ENCODE results near the gene BORCS5.
"Not testable (repeated sequence)": the region's sequence is repeated elsewhere in the genome, so short reads cannot be mapped to it uniquely, and the experiment has no call there.

Gene BORCS5

DNA sequence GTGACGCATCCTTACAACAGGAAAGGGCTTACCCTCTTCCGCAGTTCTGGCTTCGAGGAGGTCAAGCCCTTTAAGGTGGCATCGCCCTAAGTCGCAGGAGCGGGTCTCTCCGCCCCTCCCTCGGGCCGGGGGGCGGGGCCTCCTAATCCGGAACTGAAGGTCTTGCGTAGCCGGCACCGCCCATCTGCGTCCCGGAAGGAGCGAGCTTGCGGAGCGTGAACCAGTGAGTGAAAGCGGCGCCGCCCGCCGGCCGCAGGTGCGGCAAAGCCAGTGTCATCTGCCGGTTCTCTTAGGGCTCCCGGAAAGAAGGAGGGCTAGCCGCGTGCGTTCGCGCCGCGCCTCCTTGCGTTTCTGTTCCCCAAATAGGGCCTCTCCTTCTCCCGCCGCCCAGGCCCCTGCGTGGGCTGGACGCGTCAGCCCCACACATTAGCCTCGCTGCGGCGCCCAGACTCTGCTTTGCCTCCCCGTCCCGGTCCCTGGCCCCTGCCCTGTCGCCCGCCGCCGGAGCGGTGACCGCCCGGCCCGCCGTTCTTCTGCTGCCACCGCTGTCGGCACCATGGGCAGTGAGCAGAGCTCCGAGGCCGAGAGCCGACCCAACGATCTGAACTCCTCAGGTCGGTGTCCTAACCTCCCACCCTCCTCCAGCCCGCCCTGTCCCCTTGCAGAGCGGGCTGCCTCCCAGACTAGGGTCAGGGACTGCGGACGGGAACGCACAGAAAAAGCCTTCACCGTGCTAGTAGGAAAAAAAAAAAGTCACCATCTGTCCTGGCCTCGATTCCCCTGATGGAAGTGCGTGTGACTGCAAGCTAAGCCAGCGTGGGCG is at the start of gene BORCS5:
BORCS5 (plus strand) TSS at position 183 of the 823 bp plus-strand sequence; CDS start at position 557, 374 bp downstream.
- peak within 1 kb of the TSS; percentile 89 for H3K4me3 ChIP-seq (ENCODE audit: low read depth, low read length)
- TF ChIP-seq, protein P1, sequence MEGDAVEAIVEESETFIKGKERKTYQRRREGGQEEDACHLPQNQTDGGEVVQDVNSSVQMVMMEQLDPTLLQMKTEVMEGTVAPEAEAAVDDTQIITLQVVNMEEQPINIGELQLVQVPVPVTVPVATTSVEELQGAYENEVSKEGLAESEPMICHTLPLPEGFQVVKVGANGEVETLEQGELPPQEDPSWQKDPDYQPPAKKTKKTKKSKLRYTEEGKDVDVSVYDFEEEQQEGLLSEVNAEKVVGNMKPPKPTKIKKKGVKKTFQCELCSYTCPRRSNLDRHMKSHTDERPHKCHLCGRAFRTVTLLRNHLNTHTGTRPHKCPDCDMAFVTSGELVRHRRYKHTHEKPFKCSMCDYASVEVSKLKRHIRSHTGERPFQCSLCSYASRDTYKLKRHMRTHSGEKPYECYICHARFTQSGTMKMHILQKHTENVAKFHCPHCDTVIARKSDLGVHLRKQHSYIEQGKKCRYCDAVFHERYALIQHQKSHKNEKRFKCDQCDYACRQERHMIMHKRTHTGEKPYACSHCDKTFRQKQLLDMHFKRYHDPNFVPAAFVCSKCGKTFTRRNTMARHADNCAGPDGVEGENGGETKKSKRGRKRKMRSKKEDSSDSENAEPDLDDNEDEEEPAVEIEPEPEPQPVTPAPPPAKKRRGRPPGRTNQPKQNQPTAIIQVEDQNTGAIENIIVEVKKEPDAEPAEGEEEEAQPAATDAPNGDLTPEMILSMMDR (IDR thresholded peaks at IDR 0.05; ENCODE audit: low read depth, low read length, missing control alignments): peak; percentile 21
- peak; percentile 98 for DNase-seq (ENCODE audit: low read depth)

DNA sequence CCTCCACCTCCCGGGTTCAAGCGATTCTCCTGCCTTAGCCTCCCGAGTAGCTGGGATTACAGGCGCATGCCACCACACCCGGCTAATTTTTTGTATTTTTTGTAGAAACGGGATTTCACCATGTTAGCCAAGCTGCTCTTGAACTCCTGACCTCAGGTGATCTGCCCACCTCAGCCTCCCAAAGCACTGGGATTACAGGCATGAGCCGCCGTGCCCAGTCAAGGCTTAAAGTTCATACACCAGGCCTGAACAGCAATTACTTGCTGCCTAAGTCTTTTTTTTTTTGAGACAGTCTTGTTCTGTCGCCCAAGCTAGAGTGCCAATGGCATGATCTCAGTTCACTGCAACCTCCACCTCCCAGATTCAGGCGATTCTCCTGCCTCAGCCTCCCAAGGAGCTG is 46.2 kb upstream of the BORCS5 start:
- not testable (repeated sequence) for H3K4me3 ChIP-seq (ENCODE audit: low read depth, low read length); DNase-seq (ENCODE audit: low read depth)

DNA sequence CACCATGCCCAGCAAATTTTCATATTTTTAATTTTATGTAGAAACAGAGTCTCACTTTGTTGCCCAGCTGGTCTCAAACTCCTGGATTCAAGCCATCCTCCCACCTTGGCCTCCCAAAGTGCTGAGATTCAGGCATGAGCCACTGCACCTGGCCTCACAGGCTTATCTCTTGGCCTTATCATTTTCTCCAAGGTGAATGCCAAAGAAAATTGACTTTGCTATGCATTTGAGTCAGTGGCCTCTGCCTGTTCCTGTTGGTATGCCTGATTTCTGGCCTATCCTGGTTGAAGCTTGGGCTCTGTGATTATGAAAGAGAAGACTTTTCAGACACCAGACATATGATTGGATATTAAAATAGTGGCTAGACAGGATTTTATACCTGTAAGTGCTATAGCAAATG is 41.0 kb upstream of the BORCS5 start:
- TF ChIP-seq, protein P1 (IDR thresholded peaks at IDR 0.05; ENCODE audit: low read depth, low read length, missing control alignments): no peak
- no peak for DNase-seq (ENCODE audit: low read depth)
- no peak overlapping the region for H3K4me3 ChIP-seq (ENCODE audit: low read depth, low read length)

DNA sequence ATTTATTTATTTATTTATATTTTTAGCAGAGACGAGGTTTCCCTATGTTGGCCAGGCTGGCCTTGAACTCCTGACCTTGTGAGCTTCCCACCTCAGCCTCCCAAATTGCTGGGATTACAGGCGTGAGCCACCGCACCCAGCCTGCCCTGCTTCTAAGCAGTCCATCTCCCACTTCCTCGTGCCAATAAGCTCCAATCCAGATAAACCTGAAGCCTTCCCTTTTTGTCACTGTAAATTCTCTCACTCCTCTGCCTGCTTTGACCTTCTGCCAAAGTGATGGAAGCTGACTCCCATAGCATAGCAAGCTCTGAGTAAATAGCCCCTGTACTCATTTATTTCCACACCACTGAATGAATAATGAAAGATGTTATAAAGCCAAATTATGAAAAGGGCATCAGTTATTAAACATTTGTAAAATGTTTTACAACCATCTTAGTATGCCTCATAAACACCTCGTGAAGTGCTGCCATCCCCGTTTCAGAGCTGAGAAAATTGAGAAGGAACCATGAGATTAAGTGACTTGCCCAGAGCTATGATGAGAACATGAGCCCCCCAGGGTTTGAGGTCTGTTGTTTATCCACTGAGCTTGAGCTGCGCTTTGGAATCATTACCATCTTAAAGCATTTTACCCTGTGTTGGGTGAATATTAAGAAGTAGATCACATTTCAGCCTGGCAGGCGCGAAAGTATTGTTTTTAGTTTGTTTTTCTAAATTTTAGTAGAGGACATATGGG is 37.3 kb upstream of the BORCS5 start:
- no peak overlapping the region for H3K4me3 ChIP-seq (ENCODE audit: low read depth, low read length)
- TF ChIP-seq, protein P1 (IDR thresholded peaks at IDR 0.05; ENCODE audit: low read depth, low read length, missing control alignments): no peak
- DNase-seq (ENCODE audit: low read depth): no peak

DNA sequence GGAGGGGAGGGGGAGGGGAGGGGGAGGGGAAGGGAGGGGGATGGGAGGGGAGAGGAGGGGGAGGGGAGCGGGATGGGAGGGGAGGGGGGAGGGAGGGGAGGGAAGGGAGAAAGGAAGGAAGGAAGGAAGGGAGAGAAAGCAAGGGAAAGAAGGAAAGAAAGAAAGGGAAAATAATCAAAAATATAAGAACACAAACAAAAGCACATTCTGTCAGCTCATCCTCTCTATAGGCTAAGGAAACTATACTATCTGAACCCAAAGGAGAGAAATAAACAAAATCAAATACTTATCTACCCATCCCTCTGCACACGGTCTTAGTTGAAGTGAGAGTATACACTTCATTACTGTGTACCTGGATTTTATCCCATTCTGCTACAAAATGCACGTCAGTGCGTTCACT is 33.8 kb upstream of the BORCS5 start:
- DNase-seq (ENCODE audit: low read depth): no peak
- H3K4me3 ChIP-seq (ENCODE audit: low read depth, low read length): no peak overlapping the region
- TF ChIP-seq, protein P1 (IDR thresholded peaks at IDR 0.05; ENCODE audit: low read depth, low read length, missing control alignments): no peak

DNA sequence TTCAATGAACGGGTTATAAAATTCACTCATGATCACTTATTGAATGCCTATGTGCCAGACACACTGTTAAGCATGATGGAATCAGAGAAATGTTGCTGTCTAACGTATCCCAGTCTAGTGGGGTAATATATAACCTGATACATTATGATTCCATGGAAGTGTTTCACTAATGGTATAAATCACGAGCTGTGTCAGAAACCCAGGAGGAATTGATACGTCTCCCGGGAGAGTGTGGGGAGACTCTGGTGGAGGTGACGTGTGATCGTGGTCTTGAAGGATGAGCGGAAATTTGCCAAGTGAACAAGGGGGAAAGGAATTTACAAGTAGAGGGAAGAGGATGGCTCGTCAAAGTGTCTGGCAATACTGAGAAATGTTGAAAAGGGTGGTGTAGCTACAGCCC is 33.3 kb upstream of the BORCS5 start:
- H3K4me3 ChIP-seq (ENCODE audit: low read depth, low read length): no peak overlapping the region
- no peak for DNase-seq (ENCODE audit: low read depth)
- TF ChIP-seq, protein P1 (IDR thresholded peaks at IDR 0.05; ENCODE audit: low read depth, low read length, missing control alignments): no peak

DNA sequence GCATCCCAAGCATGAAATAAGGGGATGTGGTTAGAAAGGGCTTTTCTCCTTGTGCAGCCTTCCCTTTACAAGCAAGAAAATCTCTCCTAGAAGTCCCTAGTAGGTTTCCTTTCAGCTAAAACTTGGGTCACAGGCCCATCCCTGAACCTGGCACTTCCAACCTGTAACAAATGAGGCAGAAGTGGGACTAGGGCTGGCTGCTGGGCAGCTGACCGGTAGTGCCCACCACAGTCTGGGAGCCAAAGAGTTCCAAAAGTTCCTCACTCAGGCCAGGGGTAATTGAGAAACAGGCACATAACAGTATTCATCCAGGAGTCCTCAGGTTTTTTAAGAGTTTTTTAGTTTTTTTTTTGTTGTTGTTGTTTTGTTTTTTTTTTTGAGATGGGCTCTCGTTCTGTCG is 30.6 kb upstream of the BORCS5 start:
- H3K4me3 ChIP-seq (ENCODE audit: low read depth, low read length): no peak overlapping the region
- no peak for DNase-seq (ENCODE audit: low read depth)
- TF ChIP-seq, protein P1 (IDR thresholded peaks at IDR 0.05; ENCODE audit: low read depth, low read length, missing control alignments): no peak
